HG03064 (cell line): ENCODE results near the gene ZWILCH.

Source experiments
- ATAC-seq: cut with Tn5 transposase; IDR thresholded peaks from one replicate; pipeline ENCODE4 v1.9.1; 2021; ENCODE audit warnings: low read depth; ENCODE audit not compliant: unreplicated experiment

ZWILCH gene

DNA sequence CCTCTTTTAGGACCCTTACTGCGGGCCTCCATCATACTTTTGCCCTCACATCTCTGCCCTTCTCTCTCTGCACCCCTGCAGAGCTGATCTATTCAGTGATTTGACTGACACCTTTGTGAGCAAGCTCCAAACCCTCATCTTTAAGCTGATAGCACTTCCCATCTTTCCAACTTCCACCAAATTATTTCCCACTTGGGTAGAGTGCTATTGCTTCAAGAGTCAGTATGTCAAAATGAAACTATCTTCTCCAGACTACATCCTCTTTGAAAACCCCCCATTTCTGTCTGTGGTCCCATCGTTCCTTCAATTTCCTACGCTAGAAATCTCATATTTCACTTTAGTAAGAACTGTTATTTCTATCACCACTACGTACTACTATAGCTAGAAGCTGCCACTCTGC, 19.7 kb downstream of the ZWILCH start:
- no peak for ATAC-seq

GRCh38 chr15:66535056-66535455, 29.9 kb downstream of the ZWILCH start:
- ATAC-seq, result no peak

GRCh38 chr15:66542896-66543295, 37.8 kb downstream of the ZWILCH start:
- ATAC-seq, result no peak

GRCh38 chr15:66545255-66545654, 40.1 kb downstream of the ZWILCH start:
- ATAC-seq, result no peak

DNA sequence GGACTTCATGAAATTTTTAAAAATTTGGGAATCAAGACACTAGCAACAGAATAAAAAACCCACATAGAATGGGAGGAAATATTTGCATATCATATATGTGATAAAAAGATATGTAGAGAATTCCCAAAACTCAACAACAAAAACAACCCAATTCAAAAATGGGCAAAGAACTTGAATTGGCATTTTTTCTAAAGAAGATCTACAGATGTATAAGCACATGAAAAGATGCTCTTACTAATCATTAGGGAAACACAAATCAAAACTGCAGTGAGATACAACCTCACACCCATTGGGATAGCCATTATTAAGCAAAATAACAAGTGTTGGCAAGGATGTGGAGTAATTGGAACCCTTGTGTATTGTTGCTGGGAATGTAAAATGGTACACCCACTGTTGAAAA, 50.6 kb downstream of the ZWILCH start:
- ATAC-seq, result no peak

GRCh38 chr15:66558271-66558670, 53.1 kb downstream of the ZWILCH start:
- no peak for ATAC-seq

- ATAC-seq, result no peak
Observed at GRCh38 chr15:66560856-66561525, 55.9 kb downstream of the ZWILCH start.

DNA sequence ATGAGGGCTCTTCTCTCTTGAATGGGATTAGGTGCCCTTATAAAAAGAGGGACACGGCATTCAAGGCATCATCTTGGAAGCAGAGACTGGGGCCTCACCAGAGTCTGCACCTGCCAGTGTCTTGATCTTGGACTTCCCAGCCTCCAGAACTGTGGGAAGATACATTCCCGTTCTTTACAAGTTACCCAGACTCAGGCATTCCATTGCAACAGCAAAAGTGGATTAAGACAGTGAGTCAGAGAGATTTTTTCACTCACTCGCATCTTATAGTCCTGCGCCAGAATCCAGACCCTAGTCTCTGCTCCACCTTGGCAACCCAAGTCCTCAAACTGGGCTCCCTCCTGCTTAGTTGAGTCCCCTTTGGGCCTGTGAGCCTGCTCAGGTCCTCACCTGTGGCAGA, 58.0 kb downstream of the ZWILCH start:
- ATAC-seq, result no peak

- no peak for ATAC-seq
Observed at GRCh38 chr15:66563566-66564110, 58.5 kb downstream of the ZWILCH start.

DNA sequence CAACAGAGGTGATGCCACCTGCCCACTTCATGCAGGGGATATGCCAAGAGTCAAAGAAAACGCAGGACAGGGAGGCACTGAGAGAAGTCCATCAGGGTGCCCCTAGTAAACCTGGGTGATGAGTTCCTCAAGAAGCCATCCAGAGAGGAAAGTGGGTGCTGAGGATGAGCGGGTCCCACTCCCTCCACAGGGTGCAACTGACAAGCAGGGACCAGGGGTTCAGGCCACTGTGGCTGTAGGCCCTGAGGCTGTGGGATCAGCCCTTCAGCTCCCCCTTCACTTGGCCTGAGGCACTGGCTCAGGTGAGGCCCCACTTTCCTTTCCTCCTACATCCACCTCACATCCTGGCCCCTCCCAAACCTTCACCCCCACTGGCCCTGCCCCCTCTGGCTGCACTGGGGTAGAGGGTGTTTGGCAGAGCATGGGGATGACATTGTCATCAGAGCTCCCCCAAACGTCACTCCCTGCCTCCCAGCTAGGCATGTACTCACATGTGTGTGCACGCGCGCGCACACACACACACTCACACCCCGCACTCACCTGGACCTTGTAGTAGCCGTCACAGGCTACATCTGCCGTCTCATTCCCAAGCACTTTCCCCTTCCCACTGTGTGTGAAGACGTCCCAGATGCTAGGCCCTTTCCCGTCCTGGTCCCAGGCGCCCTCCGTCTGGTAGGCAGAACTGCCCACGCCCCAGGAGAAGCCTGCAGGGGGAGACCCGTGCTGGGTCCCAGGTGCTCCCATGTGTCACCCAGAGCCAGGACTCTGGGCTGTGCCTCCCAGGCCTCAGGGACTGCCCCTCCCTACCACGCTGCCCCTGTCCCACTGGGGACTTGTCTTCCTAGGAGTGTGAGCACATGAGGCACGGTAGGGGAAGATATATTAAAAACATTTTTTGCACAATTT, 59.3 kb downstream of the ZWILCH start:
- ATAC-seq, result no peak

GRCh38 chr15:66565141-66565641, 60.1 kb downstream of the ZWILCH start:
- no peak for ATAC-seq

DNA sequence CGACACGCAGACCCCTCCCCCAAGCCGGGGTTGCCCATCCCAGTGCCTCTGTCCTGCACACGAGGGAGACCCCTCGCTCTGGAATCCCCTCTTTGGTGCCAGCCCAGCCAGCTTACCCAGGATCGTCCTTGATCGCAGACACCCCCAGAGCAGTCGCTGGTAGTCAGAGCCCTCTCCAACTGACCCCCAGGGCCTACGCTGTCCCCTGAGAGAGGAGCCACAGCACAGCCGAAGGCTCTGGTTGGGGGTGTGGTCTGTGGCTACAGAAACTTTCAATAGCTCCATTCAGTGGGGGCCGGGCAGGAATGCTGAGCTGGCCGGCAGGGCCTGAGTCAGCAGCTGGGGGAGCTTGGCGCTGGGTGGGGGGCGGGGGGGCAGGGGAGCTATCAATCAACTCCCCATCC, 60.6 kb downstream of the ZWILCH start, which contains the start of gene LCTL:
LCTL (minus strand) TSS at position 258 of the 404 bp plus-strand sequence. CDS start 633 bp downstream, outside the sequence.
- ATAC-seq, result no peak

- ATAC-seq, result no peak
Observed at GRCh38 chr15:66566963-66567531, 61.9 kb downstream of the ZWILCH start.

DNA sequence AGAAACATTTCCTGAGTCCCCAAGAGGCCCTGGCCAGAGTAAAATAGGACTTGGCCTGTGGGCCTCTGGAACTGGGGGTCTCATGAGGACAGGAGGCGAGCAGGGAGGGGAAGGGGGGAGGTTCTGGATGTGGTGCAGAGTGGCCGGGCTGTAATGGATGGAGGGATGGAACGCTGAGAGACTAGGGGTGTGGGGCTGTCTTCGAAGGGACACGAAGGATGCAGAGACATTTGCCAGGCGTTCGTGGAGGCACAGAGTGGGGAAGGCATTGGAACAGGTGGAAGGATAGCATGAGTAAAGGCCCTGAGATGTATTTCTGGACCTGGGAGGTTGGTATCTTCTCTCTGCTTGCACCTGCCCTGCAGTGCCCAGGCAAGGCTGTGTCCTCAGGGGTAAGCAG, 62.8 kb downstream of the ZWILCH start:
- ATAC-seq, result no peak

GRCh38 chr15:66569461-66570137, 64.5 kb downstream of the ZWILCH start:
- ATAC-seq, result no peak

GRCh38 chr15:66570327-66570726, 65.2 kb downstream of the ZWILCH start:
- ATAC-seq, result no peak

DNA sequence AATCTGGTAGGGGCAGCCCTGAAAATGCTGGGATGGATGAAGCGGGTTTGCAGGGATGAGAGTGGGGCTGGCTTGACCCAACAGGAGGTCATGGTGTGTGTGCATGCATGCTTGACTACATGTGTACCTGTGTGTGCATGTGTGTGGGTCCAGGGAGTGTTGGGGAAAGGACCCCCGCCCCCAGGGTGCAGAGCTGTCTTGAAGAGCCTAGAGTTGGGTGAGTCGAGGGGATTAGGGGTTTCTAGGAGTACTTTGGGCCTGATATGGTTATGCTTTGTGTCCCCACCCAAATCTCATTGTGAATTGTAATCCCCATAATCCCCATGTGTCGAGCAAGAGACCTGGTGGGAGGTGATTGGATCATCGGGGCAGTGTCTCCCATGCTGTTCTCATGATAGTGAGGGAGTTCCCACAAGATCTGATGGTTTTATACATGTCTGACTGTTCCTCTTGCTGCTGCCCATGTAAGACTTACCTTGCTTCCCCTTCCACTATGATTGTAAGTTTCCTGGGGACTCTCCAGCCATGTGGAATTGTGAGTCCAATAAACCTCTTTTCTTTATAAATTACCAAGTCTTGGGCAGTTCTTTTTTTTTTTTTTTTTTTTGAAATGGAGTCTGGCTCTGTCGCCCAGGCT, 65.8 kb downstream of the ZWILCH start:
- ATAC-seq, result no peak

DNA sequence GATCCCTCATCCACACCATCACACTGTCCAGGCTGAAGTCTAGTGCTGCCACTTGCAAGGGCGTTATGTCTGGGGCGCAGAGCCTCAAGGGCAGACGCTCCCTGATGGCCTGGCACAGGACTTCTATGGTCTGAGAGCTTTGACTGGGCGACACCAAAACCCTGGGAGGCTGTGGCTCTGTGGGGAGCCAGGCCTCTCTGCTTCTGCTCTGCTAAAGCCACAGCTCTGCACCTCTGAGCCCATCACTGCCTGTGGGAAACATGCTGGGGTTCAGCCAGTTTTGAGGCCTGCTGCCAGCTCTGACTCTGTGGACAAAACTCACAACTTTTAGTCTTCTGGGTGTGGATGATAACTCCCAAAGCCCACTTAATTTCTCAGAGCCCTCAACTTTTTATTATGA, 67.0 kb downstream of the ZWILCH start:
- ATAC-seq, result no peak

DNA sequence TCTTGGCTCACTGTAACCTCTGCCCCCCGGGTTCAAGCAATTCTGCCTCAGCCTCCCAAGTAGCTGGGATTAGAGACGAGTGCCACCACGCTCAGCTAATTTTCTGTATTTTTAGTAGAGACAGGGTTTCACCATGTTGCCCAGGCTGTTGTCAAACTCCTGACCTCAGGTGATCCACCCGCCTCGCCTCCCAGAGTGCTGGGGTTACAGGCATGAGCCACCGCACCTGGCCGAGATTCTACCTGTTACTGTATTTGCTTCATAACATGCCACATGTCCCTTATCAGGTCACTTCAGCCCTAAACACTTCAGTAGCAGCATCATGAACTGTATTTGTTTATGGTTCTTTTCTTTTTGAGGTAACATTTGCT, 68.2 kb downstream of the ZWILCH start:
- ATAC-seq, result no peak
